ENCODE results near the gene MUSK.

GRCh38 chr9:110650991-110651411 lies 17.6 kb upstream of the MUSK start:
- no peak for TF ChIP-seq CTCF (IDR thresholded peaks at IDR 0.05)
- no peak for TF ChIP-seq POLR2A (IDR thresholded peaks at IDR 0.05)
